HG03565 (cell line): ENCODE results near the gene FAM174B.

ENCODE experiments used
- ATAC-seq: cut with Tn5 transposase; IDR thresholded peaks from one replicate; pipeline ENCODE4 v1.9.1; 2021; ENCODE audit warnings: mild to moderate bottlenecking, moderate library complexity; ENCODE audit not compliant: unreplicated experiment

FAM174B gene

DNA sequence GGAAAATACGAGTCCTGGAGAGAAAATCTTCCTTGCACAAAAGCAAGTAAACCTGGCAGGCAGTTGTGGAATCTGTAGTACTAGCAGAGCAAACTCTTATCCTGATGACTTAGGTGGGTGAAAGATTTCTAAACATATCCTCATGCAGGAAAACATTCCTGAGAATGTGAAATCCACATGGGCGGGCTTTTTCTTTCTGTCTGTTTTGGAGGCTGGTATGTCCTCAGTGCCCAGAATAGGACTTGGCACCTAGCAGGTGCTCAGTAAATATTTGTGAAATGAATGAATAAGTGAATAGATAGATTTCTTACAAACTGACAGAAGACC is 53.3 kb downstream of the FAM174B start:
- ATAC-seq = no peak

DNA sequence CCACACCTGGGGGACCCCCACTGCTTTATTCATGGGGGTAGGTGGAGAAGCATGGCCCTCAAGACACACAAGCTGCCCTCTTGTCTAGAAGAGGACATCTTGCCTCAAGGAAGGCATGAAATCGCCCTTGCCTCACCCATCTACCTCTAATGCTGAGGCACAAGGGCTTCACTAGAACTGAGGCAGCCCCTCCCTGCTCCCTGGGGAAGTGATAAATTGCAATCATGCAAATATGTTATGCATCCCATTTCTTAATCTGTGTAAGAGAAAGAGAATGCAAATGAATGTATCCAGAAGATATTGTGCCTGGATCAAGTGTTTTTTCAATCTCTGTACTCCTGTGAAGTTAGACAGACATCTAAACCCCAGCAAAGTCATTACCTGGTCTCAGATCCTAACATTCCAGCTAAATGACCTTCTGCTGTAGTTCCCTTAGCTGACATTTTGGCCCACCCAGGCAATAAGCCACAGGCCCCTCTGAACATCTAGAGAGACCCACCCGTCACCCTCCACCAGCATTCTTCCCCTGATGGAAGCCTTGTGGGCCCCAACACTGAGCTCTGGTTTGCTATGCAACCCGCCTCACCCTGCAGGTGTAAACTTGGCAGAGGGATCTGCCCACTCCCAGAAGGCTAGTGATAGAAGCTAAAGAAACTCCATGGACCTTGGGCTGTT is 53.8 kb downstream of the FAM174B start:
- no peak for ATAC-seq

DNA sequence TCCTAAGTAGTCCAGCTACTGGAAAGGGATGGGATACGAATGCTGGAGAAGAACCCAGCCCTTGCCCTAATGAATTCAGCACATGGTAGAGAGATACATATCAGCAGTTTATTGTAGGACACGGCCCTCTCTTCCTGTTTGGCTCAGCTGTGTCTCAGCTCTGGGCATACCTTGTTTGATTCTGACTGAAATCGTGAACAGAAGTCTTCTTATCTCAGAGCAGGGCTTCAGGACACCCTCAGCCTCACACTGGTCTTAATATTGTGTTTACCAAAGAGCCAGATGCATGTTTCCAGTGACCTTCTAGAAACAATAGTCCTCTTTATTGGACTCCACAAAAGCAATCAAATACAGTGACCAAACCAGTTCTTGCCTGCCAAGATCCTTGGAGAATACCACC is 54.7 kb downstream of the FAM174B start:
- no peak for ATAC-seq

DNA sequence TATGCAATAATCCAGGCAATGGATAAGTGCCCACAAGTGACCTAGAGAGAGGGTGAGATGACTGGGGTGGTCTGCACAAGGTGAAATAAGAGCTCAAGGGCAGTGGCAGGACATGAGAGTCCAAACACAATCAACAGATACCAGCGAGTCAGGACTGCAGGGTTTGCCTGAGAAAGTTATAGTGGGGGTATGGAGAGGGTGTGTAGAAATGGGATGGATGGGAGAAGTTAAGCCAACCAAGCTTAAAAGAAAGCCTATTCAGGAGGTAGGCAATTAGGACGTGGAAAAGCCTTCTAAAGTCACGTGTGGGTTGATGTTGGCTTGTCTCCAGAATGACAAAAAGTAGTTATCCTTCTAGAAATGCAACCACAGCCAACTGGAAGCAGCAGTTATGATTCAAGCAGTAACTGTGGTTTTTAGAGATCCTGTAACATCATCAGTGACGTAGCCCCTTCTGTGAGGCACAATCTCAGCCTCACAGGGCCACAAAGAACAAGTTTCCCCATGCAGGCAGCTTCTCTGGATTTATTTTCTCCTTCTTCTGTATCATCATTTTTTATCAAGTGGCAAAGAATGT is 56.1 kb downstream of the FAM174B start:
- ATAC-seq = no peak

DNA sequence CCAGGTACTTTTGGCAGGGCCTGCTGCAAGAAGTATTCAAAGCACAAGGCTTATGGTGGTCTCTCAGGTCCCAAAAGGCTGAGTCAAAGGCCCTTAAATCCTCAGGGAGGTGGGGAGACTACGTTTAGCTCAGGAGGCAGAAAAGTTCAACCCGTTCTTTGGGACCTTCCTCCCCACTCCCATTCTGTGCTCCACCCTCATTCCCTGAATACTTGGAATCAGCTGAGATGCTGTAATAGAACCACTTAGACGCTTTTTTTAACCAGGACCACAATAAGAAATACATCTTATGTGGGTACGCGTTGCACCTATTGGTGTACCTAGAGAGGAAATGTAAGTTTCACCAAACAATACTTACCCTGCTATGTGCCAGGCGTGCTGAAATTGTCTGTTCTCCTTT is 58.0 kb downstream of the FAM174B start:
- ATAC-seq = no peak

DNA sequence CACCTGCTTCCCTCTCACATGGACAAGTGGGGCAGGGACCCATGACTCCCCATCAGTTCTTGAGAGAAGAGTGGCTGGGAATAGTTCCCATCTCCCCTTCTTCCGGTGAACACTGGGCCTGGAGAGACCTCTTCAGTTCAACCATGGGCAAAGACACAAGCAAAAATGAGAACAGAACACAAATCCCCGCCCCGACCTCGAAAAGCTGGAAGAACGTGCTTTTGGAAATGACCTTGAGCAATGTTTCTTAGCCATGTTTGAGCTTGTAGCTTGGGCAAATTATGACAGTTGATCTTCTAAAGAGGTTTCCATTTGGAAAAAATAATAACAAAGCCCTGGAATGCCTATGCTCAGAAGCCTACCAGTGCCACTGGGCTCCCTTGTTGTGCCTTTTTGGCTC is 59.0 kb downstream of the FAM174B start:
- ATAC-seq = no peak

DNA sequence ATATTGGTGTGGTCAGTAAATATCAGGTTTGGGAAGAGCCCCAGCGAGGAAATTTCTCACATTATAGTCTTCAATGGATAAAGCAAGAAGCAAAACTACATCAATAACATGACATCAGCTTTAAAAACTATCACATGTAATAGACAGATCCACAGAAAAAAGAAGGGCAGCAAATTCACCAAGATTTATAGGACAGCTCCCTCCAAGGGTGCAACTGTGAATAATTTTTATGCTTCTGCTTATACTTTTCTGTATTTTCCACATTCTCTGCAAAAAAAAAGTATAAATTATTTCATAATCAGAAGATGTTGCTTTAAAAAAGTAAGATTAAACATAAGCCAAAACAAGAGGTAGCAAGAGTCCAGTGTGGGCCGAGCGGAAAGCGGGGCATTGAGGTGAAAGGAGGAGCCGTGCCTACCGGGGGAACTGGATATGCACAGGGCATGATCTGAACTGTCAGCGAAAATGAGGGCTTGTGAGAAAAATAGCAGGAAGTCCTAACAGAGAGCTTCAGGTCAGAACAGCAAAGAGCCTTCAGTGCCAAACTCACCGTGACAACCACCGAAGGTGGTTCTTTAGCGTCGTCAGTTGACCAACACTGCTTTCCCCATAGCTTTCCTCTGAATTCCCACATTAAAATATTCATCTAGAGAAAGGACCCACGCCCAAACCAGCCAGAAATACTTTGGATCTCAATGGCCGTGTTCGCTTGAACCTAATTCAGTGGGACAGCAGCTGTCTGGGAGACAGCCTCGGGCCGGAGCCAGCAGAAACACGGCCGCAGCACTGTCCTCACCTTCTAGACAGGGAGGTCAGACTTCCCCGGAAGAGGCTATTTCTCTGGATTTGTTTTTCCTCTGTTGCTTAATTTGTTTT is 59.8 kb downstream of the FAM174B start:
- no peak for ATAC-seq

DNA sequence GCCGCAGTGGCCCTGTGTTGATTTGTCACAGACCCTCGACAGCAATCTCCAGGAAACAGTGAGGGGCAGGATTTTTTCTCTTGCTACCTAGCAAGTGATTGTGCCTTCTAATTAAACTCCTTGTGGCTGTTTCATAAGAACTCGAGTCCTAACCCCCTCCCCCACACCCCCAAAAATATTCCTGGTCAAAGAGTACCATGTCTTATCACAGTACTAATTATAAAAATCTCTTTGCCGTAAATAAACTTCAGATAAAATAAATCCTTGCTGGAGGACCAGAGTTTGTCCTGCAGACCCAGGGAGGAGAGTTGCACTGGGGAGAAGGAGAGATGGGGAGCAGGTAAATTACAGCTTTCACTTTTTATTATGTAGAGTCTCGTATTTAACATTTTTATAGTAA is 64.3 kb downstream of the FAM174B start:
- no peak for ATAC-seq

DNA sequence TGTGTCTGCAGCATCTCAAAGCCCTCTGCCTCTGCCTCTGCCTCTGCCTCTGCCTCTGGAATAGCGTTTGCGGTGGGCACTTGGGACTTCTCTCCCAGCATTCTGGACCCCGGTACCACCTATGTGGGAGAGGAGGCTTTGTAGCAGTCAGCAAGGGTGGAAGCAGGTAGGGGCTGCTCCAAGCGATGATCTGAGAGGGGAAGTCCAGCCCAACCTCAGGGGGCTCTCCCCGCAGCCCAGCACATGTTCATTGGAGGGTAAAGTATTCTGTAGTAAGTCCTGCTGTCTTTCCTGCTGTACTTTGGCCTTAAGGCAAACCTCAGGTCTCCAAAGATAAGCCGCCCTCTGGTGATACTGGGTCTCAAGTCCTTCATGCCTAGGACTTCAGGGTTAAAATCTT is 68.6 kb downstream of the FAM174B start:
- ATAC-seq = no peak

DNA sequence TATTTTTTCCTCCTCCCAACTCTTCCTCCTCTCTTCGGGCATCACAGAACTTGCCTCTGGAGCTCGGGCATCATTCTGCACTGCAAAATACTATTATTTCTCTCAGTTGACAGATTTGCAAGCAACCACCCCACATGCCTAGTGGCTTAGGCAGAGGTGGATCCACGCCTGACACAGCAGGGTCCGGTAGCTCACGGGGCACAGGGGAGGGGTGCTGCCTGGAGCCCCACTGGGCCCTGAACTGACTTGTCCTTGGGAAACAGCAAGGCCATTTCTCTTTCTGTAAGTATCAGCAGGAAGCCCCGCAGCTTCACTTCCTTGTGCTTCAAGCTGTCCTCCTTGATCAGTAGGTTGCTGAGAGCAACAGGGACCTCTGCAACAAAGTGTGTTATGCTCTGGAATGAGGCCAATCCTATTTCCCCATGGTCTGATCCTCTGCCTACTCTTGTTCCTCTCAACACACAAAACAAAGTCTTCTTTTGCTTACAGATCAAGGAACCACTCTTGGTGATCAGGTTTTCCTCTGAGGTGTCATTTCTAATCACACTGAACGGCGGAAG is 69.1 kb downstream of the FAM174B start:
- no peak for ATAC-seq

DNA sequence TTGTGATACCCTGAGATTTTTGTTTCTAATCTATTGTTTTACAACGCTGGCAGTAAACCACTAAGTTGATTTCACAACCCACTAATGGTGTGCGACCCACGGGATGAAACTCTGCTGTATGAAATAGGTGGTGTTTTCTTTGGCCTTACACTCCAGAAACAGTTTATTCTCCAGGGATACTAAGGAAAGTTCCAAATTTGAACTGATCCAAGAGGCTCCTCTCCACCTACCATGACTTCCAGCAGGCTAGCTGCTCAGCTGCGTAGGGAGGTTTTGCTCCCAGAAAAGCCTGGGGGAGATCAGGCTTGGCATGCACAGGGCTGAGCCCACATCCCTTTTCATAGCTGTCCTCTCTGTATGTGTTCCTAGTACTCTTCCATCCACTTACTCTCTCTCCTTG is 71.5 kb downstream of the FAM174B start:
- no peak for ATAC-seq

DNA sequence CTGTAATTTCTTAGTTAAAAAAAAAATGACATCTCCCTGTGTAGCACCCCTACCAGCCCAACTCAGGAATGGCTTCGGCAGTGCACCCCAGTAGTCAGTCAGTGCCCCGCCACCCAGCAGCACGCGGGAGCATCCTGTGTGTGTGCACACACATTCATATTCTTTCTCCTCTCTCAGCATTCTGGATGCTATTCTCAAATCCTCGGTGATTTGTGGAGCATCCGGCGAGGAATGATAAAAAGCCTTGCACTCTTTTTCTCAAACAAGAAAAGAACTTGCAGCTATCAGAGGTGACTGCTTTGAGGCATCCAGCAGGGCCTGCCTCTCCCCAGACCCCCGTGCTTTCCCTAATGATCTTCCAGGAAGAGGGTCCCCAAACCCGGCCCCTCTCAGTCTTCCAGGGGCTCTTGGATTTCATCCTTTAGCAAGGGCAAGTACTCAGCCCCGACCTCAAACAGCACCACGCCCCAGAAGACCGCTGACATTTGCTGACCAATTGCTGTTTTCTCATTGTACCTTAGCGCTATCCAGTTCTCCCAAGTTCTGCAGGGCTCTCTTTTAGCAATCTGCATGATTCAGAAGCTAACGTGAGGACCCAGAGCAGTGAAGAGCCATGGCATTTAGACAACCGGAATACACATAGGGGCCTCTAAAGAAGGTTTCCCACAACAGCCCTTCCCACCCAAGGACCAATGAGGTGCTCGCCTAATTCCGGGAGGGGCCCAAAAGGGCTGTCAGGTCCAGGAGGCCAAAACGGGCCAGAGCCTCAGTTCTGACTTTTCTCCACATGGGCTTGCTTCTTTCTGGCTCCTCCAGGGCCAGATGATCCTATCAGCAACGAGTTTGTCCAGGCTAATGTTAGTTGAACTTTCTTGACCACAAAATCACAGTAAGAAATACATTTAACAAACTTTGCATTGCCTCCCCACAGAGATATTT is 72.2 kb downstream of the FAM174B start:
- ATAC-seq = no peak

DNA sequence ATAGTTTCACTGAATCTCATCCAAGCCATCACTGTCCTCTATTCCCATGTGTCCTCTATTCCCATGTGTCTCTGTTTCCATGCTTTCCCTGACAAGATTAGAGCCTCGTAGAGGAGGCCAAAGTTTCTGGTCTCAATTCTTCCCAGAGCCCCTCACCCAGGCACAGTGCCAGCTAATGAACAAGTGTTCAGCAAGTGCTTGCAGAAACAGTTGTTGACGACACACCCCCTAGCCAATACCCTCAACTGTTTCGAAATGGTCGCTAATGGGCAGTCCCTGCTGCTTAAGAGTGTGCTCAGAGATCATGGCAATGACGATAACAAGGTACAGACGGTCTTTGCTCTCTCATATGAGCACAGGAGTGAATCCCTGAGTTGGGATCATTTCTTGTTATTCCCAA is 73.4 kb downstream of the FAM174B start:
- ATAC-seq = no peak

DNA sequence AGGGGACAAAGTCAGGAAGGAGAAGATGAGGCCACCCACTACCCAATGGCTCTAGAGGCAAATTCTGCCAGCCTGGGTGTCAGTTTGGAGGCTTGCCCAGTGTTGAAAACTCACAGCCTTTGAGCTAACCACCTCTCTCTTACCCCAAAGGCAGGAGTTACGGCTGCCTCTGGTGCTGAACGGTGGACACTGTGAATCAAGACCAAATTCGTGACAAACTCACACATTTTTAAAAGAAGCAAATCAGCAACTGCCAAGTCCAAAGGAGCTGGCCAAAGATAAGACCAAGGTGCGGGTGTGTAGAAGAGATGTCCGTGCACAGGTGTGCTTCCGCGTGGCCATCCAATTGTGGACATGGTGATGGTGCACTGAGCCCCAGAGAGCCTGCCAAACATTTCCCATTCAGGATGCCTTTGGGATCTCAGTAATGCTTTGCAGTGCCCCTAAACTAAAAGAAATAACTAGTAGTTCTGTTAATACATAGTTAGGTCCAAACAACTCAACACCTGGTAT is 74.6 kb downstream of the FAM174B start:
- ATAC-seq = no peak

DNA sequence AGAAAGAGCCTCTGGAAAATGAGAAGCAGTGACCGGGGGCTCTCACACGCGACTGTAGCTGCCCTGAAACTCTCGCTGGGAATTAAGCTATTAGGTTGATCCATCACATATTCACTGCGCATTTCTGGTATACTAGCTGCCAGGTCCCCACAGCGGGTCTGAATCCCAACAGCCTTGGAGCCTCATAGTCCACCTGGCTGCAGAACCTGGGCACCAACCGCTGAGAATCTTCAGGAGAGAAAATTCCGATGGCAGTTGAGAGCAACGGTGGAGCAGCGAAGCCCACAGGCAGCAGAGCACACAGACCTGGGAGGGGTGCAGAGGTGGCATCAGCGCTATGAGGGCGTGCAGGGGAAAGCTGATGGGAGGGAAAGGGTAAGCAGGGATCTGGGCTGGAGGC is 75.1 kb downstream of the FAM174B start:
- no peak for ATAC-seq

DNA sequence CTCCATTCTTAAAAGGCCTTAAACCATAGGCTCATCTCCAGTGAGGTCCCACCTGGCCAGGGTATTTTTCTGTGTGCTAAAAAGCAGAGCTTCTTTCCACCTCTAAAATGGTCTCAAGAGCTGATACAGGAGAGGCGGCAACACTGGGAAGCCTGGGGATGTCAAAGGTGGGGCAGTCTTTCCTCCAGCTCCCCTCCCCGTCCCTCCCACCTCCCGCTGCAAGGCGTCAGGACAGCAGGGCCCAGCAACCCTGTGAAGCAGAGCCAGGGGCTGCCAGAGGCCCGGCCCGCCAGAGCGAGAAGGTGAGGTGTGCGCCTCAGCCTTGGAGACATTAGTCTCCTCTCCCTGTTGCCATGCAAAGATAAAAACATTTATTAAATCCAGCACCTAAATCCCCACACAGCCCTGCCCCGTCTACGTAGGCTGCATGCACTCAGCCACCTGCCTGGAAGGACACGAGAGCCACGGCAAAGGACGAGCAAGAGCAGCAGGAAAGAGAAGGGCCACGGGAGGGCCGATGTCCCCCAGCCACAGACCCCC is 75.6 kb downstream of the FAM174B start:
- ATAC-seq = no peak

DNA sequence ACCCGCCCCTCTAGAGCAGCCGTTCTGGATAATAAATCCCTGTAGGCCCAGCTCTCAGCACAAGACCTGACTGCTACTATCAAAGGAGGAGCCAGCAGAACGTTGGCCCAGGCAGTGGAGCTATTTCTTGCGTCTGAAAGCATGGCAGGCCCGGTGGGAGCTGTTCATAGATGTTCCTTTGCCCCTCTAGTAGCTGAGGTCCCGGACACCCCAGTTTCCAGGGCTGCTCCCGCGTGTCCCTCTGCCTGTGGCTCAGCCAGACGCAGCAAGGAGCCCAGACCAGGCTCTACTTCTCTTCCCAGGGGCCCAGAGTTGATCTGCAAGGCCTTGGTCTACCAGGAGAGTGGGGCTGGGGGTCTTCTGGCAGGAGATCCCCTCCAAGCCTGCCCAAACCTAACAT is 76.1 kb downstream of the FAM174B start:
- ATAC-seq = no peak

DNA sequence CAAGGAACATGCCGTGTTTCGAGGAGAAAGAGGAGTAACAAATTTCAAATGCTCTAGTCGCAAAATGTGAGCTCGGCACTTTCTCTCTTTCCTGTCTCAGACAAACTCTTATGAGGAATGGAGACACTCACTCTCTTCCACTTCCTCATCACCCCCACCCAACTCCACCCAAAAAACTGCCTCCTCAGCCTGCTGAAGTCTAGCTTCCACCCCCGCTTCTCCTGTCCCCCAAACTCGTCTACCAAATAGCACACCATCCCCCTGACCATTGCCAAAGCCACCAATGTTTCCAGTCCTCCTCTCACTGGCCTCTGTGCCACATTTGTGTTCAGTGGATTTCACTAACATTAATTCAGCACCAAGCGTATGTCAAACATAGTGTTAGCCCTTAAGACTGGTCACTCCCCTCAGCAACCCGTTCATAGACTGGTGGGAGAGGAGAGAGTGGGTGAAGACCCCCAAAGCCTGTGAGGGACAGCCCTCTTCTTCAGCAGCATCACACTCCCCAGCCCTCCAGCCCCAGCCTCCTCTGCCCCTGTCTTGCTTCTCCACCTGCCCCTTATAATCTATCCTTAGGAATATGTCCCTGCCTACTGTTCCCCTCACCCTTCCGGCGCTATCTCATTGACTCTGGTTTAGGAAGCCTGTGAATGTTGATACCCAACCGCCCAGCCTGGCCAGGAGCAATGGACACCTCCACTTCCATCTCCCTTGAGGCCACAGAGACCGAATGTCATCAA is 77.3 kb downstream of the FAM174B start:
- ATAC-seq = no peak

DNA sequence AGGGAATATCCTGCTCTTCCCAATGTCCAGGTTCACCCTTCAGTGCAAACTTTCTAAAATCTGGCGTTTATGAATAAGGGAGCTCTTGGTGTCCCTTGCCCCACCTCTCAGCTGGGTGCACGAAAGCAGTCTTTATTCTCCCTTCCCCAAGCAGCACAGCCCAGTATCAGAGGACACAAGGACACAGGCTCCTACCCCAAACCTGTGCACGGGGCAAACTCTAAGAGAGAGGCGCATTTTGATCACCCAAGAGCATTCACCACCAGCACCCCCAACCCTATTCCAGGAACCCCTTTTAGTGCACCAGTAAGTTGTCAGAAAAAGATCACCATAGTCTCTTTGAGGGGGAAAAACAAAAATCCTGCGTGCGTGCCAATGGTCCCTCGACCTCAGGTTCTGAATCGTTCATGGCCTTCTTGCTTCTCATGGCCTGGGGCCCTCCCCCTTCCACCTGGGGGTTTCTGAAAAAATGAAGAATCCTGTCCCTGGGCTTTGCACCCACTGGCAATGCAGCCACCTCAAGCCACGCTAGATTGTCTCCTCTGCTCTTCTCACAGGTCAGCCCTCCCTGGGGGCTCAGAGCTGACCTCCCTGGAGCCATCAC is 78.9 kb downstream of the FAM174B start:
- ATAC-seq = no peak
